Psoas muscle (tissue), 8 donors: ENCODE results near the gene PLPPR3. TPM values are rescaled to one million over a fixed set of nuclear protein-coding genes. Genes with fewer than 3 reads are reported as not detected.

Source experiments
- ATAC-seq, 4 donors: fragments of 200-7000 bp; cut with Tn5 transposase; one replicate each; pipeline ENCODE4 v1.9.1; 2020; ENCODE audit warnings: moderate library complexity in 3 of 4, mild to moderate bottlenecking in 2 of 4
- DNase-seq, 2 donors: peaks; one replicate each; pipeline ENCODE4 v3.0.0-alpha.2; 2020
- H3K27ac ChIP-seq: fragments of 200-600 bp; one replicate; pipeline ENCODE4 v1.8.0; 2022
- H3K27me3 ChIP-seq, 3 donors: fragments of 200-600 bp in 1 of 3; one replicate each; pipeline versions ENCODE4 v1.6.1 to v1.8.0; 2013 to 2022; ENCODE audit warnings: low read length in 2 of 3, mild to moderate bottlenecking in 2 of 3, moderate library complexity in 1 of 3; ENCODE audit not compliant: insufficient read depth in 3 of 3
- H3K36me3 ChIP-seq, 2 donors: fragments of 200-600 bp in 1 of 2; one replicate each; pipeline versions ENCODE4 v1.6.1 to v1.8.0; 2013 to 2022; ENCODE audit warnings: low read depth in 1 of 2, mild to moderate bottlenecking in 1 of 2, moderate library complexity in 1 of 2; ENCODE audit not compliant: insufficient read depth in 1 of 2
- H3K4me1 ChIP-seq: fragments of 200-600 bp; one replicate; pipeline ENCODE4 v1.8.0; 2022
- H3K4me3 ChIP-seq: fragments of 200-600 bp; one replicate; pipeline ENCODE4 v1.8.0; 2022; ENCODE audit warnings: mild to moderate bottlenecking
- H3K9me3 ChIP-seq: fragments of 200-600 bp; one replicate; pipeline ENCODE4 v1.8.0; 2022
- CTCF ChIP-seq: fragments of 200-600 bp; IDR thresholded peaks from one replicate; pipeline ENCODE4 v1.8.0; 2022; ENCODE audit warnings: antibody characterized with exemption
- WGBS, 3 donors: extraction: QIAGEN DNeasy Blood & Tissue Kit; methylation state at CpG; one replicate each; pipeline versions ENCODE4 v1.1.6 to v1.1.7; 2013; 5-methylcytosine and 5-hydroxymethylcytosine counted together
- intact Hi-C, 2 donors: fragments of 100-400 bp; cut with DNase I; formaldehyde crosslinking; loops; one replicate each; pipeline versions ENCODE4 v1.11.0 to v1.14.2; 2022
- polyA plus RNA-seq, 3 donors: library from polyadenylated mRNA; stranded (reverse); fragments of 200-250 nt; gene quantifications; one replicate each; pipeline ENCODE4 v1.2.3, GENCODE V29; 2013
- total RNA-seq, 4 donors: library from RNA; stranded (reverse); fragmentation: NEBNext Ultra II Directional in 2 of 4; extraction: Animal tissue kit (Norgen Biotek cat#: 25700) in 2 of 4; gene quantifications; one replicate each; pipeline versions ENCODE4 v1.2.1 to v1.2.4, GENCODE V29; 2021 to 2023
- donor health status: healthy with polysubstance abuse.
- donor health status: DM: no; HTN: no; CAD: no; lungs with moderate emphysema.
- donor health status: Bipolar disorder and iron deficiency.
- donor health status: healthy.
- donor health status: DM: yes; HTN: yes; CAD: no.
- donor health status: DM: no; HTN: no; CAD: no.
- donor health status: DM: no; HTN: no; CAD: no.
- donor health status: DM: yes; HTN: yes; CAD: no.

The PLPPR3 gene
- total and polyA plus RNA-seq, 7 donors = not detected

DNA sequence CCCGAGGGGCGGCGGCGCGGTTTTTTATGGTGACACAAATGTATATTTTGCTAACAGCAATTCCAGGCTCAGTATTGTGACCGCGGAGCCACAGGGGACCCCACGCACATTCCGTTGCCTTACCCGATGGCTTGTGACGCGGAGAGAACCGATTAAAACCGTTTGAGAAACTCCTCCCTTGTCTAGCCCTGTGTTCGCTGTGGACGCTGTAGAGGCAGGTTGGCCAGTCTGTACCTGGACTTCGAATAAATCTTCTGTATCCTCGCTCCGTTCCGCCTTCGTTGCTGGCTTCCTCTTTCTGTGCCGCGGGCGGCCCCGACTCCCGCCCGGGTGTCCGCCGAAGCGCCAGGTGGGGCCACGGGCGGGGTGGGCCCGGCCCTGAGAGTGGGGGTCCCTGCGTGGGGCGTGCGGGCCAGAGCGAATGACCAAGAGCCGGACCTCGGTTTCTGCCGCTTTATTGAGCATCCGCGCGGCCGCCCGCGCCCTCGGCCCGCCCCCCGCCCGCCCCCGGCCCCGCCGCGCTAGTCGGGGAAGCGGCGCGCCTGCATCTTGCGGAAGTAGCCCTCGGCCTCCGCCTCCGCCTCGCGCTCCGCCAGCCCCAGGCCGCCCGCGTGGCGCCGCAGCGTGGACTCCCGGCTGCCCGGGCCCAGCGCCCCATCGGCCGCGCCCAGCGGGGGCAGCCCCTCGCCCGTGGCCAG lies 9.6 kb downstream of the PLPPR3 start:
- Histone ChIP-seq H3K36me3 (peaks cover 9 to 59% of the 10 kb centered on the region in 2 donors), H3K4me1 (no peaks in the 10 kb centered on the region), H3K9me3 (no peaks in the 10 kb centered on the region), H3K27ac (no peak overlapping the region), H3K4me3 (no peak overlapping the region), H3K27me3 (no peaks in the 10 kb centered on the region)
- 87 to 90% (median 90%) methylated on average over 67 to 80 of the region's 80 CpGs for WGBS, 3 donors
- no peak for DNase-seq
- no peak for TF ChIP-seq CTCF
- intact Hi-C loops = no loop called here
- ATAC-seq = no peak

DNA sequence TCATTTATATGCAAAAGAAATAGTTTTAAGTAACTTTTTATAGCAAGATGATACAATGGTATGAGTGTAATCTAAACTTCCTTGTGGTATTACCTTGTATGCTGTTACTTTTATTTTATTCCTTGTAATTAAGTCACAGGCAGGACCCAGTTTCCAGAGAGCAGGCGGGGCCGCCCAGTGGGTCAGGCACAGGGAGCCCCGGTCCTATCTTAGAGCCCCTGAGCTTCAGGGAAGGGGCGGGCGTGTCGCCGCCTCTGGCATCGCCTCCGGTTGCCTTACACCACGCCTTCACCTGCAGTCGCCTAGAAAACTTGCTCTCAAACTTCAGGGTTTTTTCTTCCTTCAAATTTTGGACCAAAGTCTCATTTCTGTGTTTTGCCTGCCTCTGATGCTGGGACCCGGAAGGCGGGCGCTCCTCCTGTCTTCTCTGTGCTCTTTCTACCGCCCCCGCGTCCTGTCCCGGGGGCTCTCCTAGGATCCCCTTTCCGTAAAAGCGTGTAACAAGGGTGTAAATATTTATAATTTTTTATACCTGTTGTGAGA lies 10.2 kb downstream of the PLPPR3 start:
- WGBS, 3 donors = 91 to 95% (median 94%) methylated on average over 20 of the region's 20 CpGs
- intact Hi-C loops = no loop called here
- ATAC-seq (no peak), DNase-seq (no peak)
- Histone ChIP-seq H3K4me3 (no peak overlapping the region), H3K27ac (no peak overlapping the region), H3K36me3 (peaks cover 9 to 65% of the 10 kb centered on the region in 2 donors), H3K27me3 (no peaks in the 10 kb centered on the region), H3K4me1 (peaks cover 4% of the 10 kb centered on the region), H3K9me3 (no peaks in the 10 kb centered on the region)
- TF ChIP-seq CTCF = no peak

DNA sequence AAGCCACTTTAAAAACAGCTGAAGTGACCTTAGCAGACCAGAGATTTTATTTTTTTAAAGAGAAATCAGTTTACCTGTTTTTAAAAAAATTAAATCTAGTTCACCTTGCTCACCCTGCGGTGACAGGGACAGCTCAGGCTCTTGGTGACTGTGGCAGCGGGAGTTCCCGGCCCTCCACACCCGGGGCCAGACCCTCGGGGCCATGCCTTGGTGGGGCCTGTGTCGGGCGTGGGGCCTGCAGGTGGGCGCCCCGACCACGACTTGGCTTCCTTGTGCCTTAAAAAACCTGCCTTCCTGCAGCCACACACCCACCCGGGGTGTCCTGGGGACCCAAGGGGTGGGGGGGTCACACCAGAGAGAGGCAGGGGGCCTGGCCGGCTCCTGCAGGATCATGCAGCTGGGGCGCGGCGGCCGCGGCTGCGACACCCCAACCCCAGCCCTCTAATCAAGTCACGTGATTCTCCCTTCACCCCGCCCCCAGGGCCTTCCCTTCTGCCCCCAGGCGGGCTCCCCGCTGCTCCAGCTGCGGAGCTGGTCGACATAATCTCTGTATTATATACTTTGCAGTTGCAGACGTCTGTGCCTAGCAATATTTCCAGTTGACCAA lies 10.8 kb downstream of the PLPPR3 start:
- WGBS, 3 donors = 77 to 85% (median 83%) methylated on average over 20 to 25 of the region's 25 CpGs
- intact Hi-C loops = no loop called here
- no peak for ATAC-seq
- TF ChIP-seq CTCF = no peak
- Histone ChIP-seq H3K36me3 (peaks cover 12 to 71% of the 10 kb centered on the region in 2 donors), H3K4me1 (peaks cover 5% of the 10 kb centered on the region), H3K27me3 (no peaks in the 10 kb centered on the region), H3K27ac (no peak overlapping the region), H3K9me3 (no peaks in the 10 kb centered on the region), H3K4me3 (no peak overlapping the region)
- no peak for DNase-seq

DNA sequence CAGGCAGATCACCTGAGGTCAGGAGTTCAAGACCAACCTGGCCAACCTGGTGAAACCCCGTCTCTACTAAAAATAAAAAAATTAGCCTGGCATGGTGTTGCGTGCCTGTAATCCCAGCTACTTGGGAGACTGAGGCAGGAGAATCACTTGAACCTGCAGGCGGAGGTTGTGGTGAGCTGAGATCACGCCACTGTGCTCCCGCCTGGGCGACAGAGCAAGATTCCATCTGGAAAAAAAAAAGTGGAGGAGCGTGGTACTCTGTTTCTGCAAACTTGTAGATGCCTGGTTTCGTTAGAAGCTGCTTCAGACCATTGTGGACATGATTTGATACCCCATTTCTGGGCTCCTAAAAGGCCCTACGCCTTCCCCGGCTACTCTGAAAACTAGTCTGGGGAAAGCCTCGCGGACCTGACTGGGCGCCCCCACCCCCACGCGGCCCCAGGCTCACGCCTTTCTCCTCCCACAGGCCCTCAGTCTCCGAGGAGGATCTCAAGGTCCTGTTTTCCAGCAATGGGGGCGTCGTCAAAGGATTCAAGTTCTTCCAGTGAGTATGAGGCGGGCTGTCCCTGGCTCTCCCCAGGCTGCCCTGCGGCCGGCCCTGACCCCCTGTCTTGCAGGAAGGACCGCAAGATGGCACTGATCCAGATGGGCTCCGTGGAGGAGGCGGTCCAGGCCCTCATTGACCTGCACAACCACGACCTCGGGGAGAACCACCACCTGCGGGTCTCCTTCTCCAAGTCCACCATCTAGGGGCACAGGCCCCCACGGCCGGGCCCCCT lies 11.5 kb downstream of the PLPPR3 start:
- Histone ChIP-seq H3K9me3 (no peaks in the 10 kb centered on the region), H3K4me1 (peaks cover 5% of the 10 kb centered on the region), H3K4me3 (no peak overlapping the region), H3K27ac (no peak overlapping the region), H3K36me3 (peaks cover 16 to 78% of the 10 kb centered on the region in 2 donors), H3K27me3 (no peaks in the 10 kb centered on the region)
- intact Hi-C loops = no loop called here
- TF ChIP-seq CTCF = no peak
- ATAC-seq = no peak
- DNase-seq = no peak
- 83 to 84% (median 83%) methylated on average over 30 of the region's 30 CpGs for WGBS, 3 donors
